H1 (cell line): Measurements from ENCODE around the gene SPRED1. TPM values are rescaled to one million over a fixed set of nuclear protein-coding genes. Genes with fewer than 3 reads are reported as not detected.

Experiments
- CTCF ChIA-PET: fragments of 300-600 bp; sonication (Branson Sonifier 250); formaldehyde crosslinking; loops from one replicate; lab custom pipeline; 2021; ENCODE audit not compliant: partially characterized antibody; lab: Charles Lee
- POLR2A ChIA-PET: fragments of 300-600 bp; sonication (Branson Sonifier 250); formaldehyde crosslinking; loops from one replicate; lab custom pipeline; 2021; ENCODE audit warnings: inconsistent platforms; ENCODE audit not compliant: partially characterized antibody; lab: Charles Lee
- DNase-seq, 2 experiments: peaks; one replicate each; pipeline versions ENCODE4 v3.0.0 to v3.0.0-alpha.2; 2010 to 2022; ENCODE audit warnings: low spot score in 2 of 2, low read depth in 1 of 2, mixed read lengths in 1 of 2
- FAIRE-seq: peaks from 2 replicates; lab custom pipeline; 2011; peaks lifted over from hg19 to GRCh38; lab: Jason Lieb, UNC
- H2AFZ ChIP-seq: 2 replicates; pipeline ENCODE4 v1.8.1; 2012; ENCODE audit warnings: low read length, inconsistent platforms
- H2AK5ac ChIP-seq: 2 replicates; pipeline ENCODE4 v1.6.1; 2013; ENCODE audit warnings: low read depth, low read length
- H2BK120ac ChIP-seq: replicated peaks from 2 replicates; pipeline ENCODE3; 2013; ENCODE audit warnings: low read depth, low read length, inconsistent platforms
- H2BK12ac ChIP-seq: 2 replicates; pipeline ENCODE4 v1.6.1; 2013; ENCODE audit warnings: low read depth, low read length
- H2BK15ac ChIP-seq: 2 replicates; pipeline ENCODE4 v1.6.1; 2013; ENCODE audit warnings: low read length
- H2BK20ac ChIP-seq: 2 replicates; pipeline ENCODE4 v1.6.1; 2013; ENCODE audit warnings: low read length
- H2BK5ac ChIP-seq: 2 replicates; pipeline ENCODE4 v1.6.1; 2013; ENCODE audit warnings: low read depth, low read length
- H3K14ac ChIP-seq: 2 replicates; pipeline ENCODE4 v1.6.1; 2013; ENCODE audit warnings: inconsistent platforms; ENCODE audit not compliant: insufficient read length
- H3K18ac ChIP-seq: 2 replicates; pipeline ENCODE4 v1.6.1; 2013; ENCODE audit warnings: low read length; ENCODE audit errors: extremely low read depth
- H3K23ac ChIP-seq: 2 replicates; pipeline ENCODE4 v1.6.1; 2013; ENCODE audit warnings: inconsistent platforms; ENCODE audit not compliant: insufficient read length
- H3K23me2 ChIP-seq: 2 replicates; pipeline ENCODE4 v1.6.1; 2013; ENCODE audit warnings: low read depth, low read length
- H3K27ac ChIP-seq: 2 replicates; pipeline ENCODE4 v1.6.1; 2011; ENCODE audit warnings: low read depth, low read length, inconsistent platforms
- H3K27me3 ChIP-seq, 4 experiments: replicated peaks in 1 of 4; 1 replicate in 1 of 4; 2 replicates in 3 of 4; pipeline versions ENCODE4 v1.6.1 to v1.8.1; 2011 to 2013; ENCODE audit warnings: low read length in 3 of 4, mild to moderate bottlenecking in 3 of 4, inconsistent platforms in 2 of 4, mixed read lengths in 2 of 4, moderate library complexity in 1 of 4; ENCODE audit not compliant: control insufficient read depth in 3 of 4, insufficient read depth in 3 of 4; ENCODE audit errors: extremely low read depth in 1 of 4
- H3K36me3 ChIP-seq, 4 experiments: 2 replicates each; pipeline versions ENCODE4 v1.6.1 to v1.8.1; 2011 to 2013; ENCODE audit warnings: mild to moderate bottlenecking in 4 of 4, low read length in 3 of 4, moderate library complexity in 2 of 4, control low read depth in 1 of 4, inconsistent platforms in 1 of 4; ENCODE audit not compliant: insufficient read depth in 4 of 4, control insufficient read depth in 2 of 4
- H3K4ac ChIP-seq: replicated peaks from 2 replicates; pipeline ENCODE3; 2013; ENCODE audit warnings: low read length, low read depth, mixed read lengths, inconsistent platforms; ENCODE audit not compliant: insufficient read length
- H3K4me1 ChIP-seq, 4 experiments: replicated peaks in 1 of 4; 1 replicate in 1 of 4; 2 replicates in 3 of 4; pipeline versions ENCODE4 v1.6.1 to v1.8.1; 2011 to 2013; ENCODE audit warnings: low read length in 3 of 4, inconsistent platforms in 2 of 4, mixed read lengths in 1 of 4; ENCODE audit not compliant: insufficient read depth in 4 of 4, control insufficient read depth in 3 of 4
- H3K4me2 ChIP-seq, 2 experiments: 2 replicates each; pipeline versions ENCODE4 v1.6.1 to v1.8.1; 2011 to 2013; ENCODE audit warnings: low read depth in 2 of 2, low read length in 2 of 2, control low read depth in 1 of 2, inconsistent platforms in 1 of 2, mild to moderate bottlenecking in 1 of 2; ENCODE audit not compliant: insufficient read depth in 1 of 2
- H3K4me3 ChIP-seq, 4 experiments: fragments of 200-600, 300-600 bp in 1 of 4; sonication (generic), shearing (Covaris generic), sonication (Bioruptor Twin) in 1 of 4; 2 replicates each; pipeline versions ENCODE4 v1.5.1 to v1.8.1; 2011 to 2016; ENCODE audit warnings: low read length in 4 of 4, low read depth in 3 of 4, control low read depth in 2 of 4, inconsistent platforms in 2 of 4, mild to moderate bottlenecking in 2 of 4, mixed read lengths in 1 of 4, moderate library complexity in 1 of 4; ENCODE audit not compliant: insufficient read depth in 2 of 4; ENCODE audit errors: extremely low read depth in 1 of 4
- H3K56ac ChIP-seq: replicated peaks from 2 replicates; pipeline ENCODE3; 2013; ENCODE audit warnings: low read depth, mild to moderate bottlenecking, mixed read lengths, low read length, inconsistent platforms; ENCODE audit not compliant: insufficient read length
- H3K79me1 ChIP-seq: 2 replicates; pipeline ENCODE4 v1.6.1; 2013; ENCODE audit warnings: low read depth, low read length, control low read depth
- H3K79me2 ChIP-seq, 2 experiments: 2 replicates each; pipeline versions ENCODE4 v1.6.1 to v1.8.1; 2012 to 2013; ENCODE audit warnings: low read length in 2 of 2, mild to moderate bottlenecking in 2 of 2, inconsistent platforms in 1 of 2; ENCODE audit not compliant: insufficient read depth in 2 of 2, control insufficient read depth in 1 of 2
- H3K9ac ChIP-seq, 4 experiments: replicated peaks in 1 of 4; 1 replicate in 1 of 4; 2 replicates in 3 of 4; pipeline versions ENCODE4 v1.6.1 to v1.8.1; 2011 to 2013; ENCODE audit warnings: low read depth in 3 of 4, low read length in 3 of 4, control low read depth in 2 of 4, mild to moderate bottlenecking in 2 of 4, moderate library complexity in 2 of 4, inconsistent platforms in 1 of 4; ENCODE audit errors: extremely low read depth in 1 of 4
- H3K9me3 ChIP-seq, 2 experiments: 2 replicates each; pipeline versions ENCODE4 v1.6.1 to v1.8.1; 2012 to 2013; ENCODE audit warnings: mild to moderate bottlenecking in 2 of 2, moderate library complexity in 2 of 2, control low read depth in 1 of 2, inconsistent platforms in 1 of 2, low read depth in 1 of 2, low read length in 1 of 2, mixed read lengths in 1 of 2; ENCODE audit not compliant: insufficient read depth in 2 of 2
- H4K20me1 ChIP-seq, 2 experiments: replicated peaks in 1 of 2; 2 replicates each; pipeline versions ENCODE3 to v1.8.1; 2011 to 2013; ENCODE audit warnings: inconsistent platforms in 2 of 2, low read length in 2 of 2, mild to moderate bottlenecking in 1 of 2; ENCODE audit not compliant: insufficient read depth in 2 of 2, control insufficient read depth in 1 of 2
- H4K5ac ChIP-seq: 2 replicates; pipeline ENCODE4 v1.6.1; 2013; ENCODE audit warnings: low read length, low read depth, mixed read lengths, inconsistent platforms; ENCODE audit not compliant: insufficient read length
- H4K8ac ChIP-seq: 2 replicates; pipeline ENCODE4 v1.8.0; 2013; ENCODE audit warnings: mild to moderate bottlenecking, moderate library complexity, low read length, inconsistent platforms; ENCODE audit not compliant: insufficient read depth; ENCODE audit errors: extremely low read depth
- H4K91ac ChIP-seq: replicated peaks from 2 replicates; pipeline ENCODE3; 2013; ENCODE audit warnings: low read length, mixed read lengths, inconsistent platforms; ENCODE audit not compliant: insufficient read length
- CTCF ChIP-seq, 3 experiments: IDR thresholded peaks; 1 replicate in 2 of 3; 2 replicates in 1 of 3; pipeline versions ENCODE4 v1.5.1 to v1.6.1; 2011; ENCODE audit warnings: low read length in 3 of 3, mild to moderate bottlenecking in 3 of 3, inconsistent platforms in 2 of 3, low read depth in 1 of 3, moderate library complexity in 1 of 3; ENCODE audit not compliant: insufficient read depth in 1 of 3; ENCODE audit errors: control extremely low read depth in 1 of 3
- MAX ChIP-seq: IDR thresholded peaks from 2 replicates; pipeline ENCODE4 v1.6.1; 2012; ENCODE audit warnings: inconsistent platforms
- WGBS, 2 experiments: shearing (Covaris generic) in 1 of 2; methylation state at CpG; one replicate each; pipeline versions ENCODE4 v1.1.6 to v1.1.7; 2013 to 2015; ENCODE audit warnings: low lambda C conversion rate in 2 of 2, mixed read lengths in 2 of 2, inconsistent platforms in 1 of 2, low coverage in 1 of 2, missing lambda C conversion rate in 1 of 2; ENCODE audit not compliant: insufficient replicate concordance in 2 of 2, insufficient coverage in 1 of 2, insufficient read length in 1 of 2; ENCODE audit errors: extremely low coverage in 1 of 2, missing lambda C conversion rate in 1 of 2; 5-methylcytosine and 5-hydroxymethylcytosine counted together
- polyA plus RNA-seq, 7 experiments: library from polyadenylated mRNA; depleted of rRNA in 3 of 7; stranded (reverse) in 5 of 7; unstranded in 2 of 7; fragments of >200 nt in 5 of 7; fragments of 200-250 nt in 2 of 7; gene quantifications; 1 replicate in 5 of 7; 2 replicates in 1 of 7; 4 replicates in 1 of 7; pipeline versions ENCODE4 v1.2.1 to v1.2.3, GENCODE V29; 2011 to 2013; ENCODE audit warnings: missing spikeins in 2 of 7, mixed read lengths in 2 of 7
- total RNA-seq: library from RNA; stranded (reverse); fragmentation: NEBNext Ultra II Directional; extraction: Animal tissue kit (Norgen Biotek cat#: 25700); gene quantifications from 2 replicates; pipeline ENCODE4 v1.2.1, GENCODE V29; 2021

SPRED1 gene
- total and polyA plus RNA-seq, 2 of the 8 experiments (the other 6 are each of a cell fraction or from before 2014, with no cell fraction given), result 5.5 to 30.3 TPM

DNA sequence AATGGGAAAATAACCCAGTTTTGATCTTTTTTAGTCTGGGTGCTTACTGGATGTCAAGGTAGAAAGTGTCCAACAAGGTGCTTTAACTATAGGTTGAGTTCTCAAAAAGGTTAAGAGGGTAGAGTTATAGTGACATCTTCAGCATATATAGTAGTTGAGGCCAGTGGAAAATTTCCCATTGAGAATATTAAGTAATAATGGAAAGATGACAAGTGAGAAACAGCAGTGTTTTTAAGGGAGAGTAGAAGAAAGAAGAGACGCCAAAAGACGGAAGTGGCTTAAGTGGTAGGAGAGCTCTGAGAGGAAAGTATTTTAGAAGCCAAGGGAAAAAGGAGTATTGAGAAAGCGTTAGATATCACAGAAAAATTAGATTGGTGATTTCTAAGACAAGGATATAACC lies 10.6 kb downstream of the SPRED1 start:
- Histone ChIP-seq H3K14ac (no peak overlapping the region), H3K4me2 (no peak overlapping the region; a peak in 1 of 4 replicates), H2BK20ac (no peak overlapping the region), H3K27me3 (no peaks in the 10 kb centered on the region), H3K4ac (no peak overlapping the region), H3K56ac (no peak overlapping the region), H2BK12ac (no peak overlapping the region), H3K23me2 (no peaks in the 10 kb centered on the region), H3K4me1 (peaks cover 2 to 18% (median 4%) of the 10 kb centered on the region in 4 experiments; a peak in 6 of 7 replicates), H3K23ac (no peak overlapping the region), H4K5ac (no peak overlapping the region), H3K9ac (no peak overlapping the region), H3K4me3 (no peak overlapping the region), H2BK15ac (no peak overlapping the region), H3K79me2 (peaks cover 27 to 100% of the 10 kb centered on the region in 2 experiments), H3K79me1 (peaks cover under 1% of the 10 kb centered on the region; the same call in 1 of the 2 replicates), H2AFZ (no peak overlapping the region), H4K8ac (no peak overlapping the region), H2BK5ac (no peak overlapping the region), H4K20me1 (peaks cover 18 to 23% of the 10 kb centered on the region in 2 experiments), H3K18ac (no peak overlapping the region), H4K91ac (no peak overlapping the region), H3K36me3 (no peaks in the 10 kb centered on the region), H2AK5ac (no peak overlapping the region), H3K9me3 (no peaks in the 10 kb centered on the region), H2BK120ac (no peak overlapping the region), H3K27ac (no peak overlapping the region)
- DNase-seq (no peak), FAIRE-seq (no peak)
- ChIA-PET POLR2A (interaction anchor here (5.5 kb wide), 1 partner anchor 10 kb away, joined by 52 read pairs; the partner anchor contains the start of gene SPRED1), CTCF (interaction anchor here (1.5 kb wide), 1 partner anchor 12 kb away, joined by 6 read pairs; no protein-coding TSS in a partner anchor)
- 86% methylated on average over 3 of the region's 3 CpGs; no CpG with 5 or more reads in 1 of the 2 experiments for WGBS, 2 experiments
- TF ChIP-seq MAX (no peak), CTCF (IDR thresholded peaks at IDR 0.05; ENCODE audit: control extremely low read depth in 1 of 3, insufficient read depth in 1 of 3, low read depth in 1 of 3, low read length in 3 of 3) (no peak)
